Forelimb muscle (tissue), 1 donor: ENCODE measurements around the gene CALD1. TPM values are rescaled to one million over a fixed set of nuclear protein-coding genes. Genes with fewer than 3 reads are reported as not detected.

Experiments used
- DNase-seq: peaks from one replicate; pipeline ENCODE4 v3.0.0-alpha.2; 2013; ENCODE audit warnings: low read depth
- polyA plus RNA-seq: library from polyadenylated mRNA; unstranded; fragments of 120-200 nt; gene quantifications from one replicate; pipeline ENCODE4 v1.2.1, GENCODE V29; 2013; ENCODE audit not compliant: insufficient read length

The CALD1 gene
- polyA plus RNA-seq, 1 donor = 98.8 TPM

DNA sequence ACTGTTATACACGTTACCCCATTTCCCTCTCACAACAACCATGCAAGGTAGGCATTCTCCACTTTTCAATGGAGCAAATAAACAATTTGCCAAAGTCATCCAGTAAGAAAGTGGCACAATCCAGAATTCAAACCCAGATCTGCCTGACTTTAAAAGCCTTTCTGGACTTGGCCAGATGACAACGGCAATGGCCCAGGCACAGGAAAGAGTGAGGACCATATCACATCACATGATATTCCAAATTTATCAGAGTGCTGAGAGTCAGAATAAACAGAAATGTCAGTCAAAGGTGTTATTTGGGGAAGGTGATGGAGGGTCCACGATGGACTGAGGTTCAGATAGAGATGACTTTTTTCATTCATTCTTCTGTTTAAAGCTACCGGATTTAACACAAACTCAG lies 48.0 kb downstream of the CALD1 start:
- DNase-seq = no peak

DNA sequence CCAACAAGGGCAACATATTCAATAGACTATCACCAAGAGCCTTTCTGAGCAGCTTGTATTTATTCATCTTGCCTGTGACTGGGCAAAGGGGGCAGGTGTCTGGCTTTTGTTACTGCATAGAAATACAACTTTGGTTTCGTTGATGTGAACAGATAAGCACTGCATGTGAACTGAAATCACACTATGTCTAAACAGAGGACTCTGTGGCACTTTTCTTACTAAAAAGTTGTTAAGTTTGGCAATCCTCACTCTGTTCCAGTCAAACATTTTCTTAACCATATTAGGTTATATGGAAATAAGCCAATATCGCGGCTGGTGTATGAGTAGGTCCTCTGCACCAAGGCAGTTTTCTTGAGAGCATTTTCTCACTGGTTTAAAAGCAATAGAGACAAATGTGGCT lies 48.5 kb downstream of the CALD1 start:
- DNase-seq = no peak

DNA sequence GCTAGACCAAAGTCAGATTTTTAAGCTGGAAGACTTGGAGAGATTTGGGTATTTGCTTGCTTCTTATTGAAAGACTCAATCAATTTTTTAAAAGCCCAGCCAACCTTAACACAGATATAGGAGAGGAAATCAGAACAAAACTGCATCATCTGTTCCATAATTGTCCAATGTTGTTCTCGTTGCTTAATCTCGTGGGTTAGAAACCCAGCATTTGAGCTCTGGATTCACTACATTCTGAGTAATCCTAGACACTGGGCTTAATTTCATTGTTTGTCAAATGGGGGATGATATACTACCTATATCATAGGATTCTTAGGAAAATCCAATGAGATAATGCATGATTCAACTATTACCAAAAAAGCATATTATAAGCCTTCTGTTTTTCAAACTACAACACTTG lies 48.9 kb downstream of the CALD1 start:
- DNase-seq = no peak

DNA sequence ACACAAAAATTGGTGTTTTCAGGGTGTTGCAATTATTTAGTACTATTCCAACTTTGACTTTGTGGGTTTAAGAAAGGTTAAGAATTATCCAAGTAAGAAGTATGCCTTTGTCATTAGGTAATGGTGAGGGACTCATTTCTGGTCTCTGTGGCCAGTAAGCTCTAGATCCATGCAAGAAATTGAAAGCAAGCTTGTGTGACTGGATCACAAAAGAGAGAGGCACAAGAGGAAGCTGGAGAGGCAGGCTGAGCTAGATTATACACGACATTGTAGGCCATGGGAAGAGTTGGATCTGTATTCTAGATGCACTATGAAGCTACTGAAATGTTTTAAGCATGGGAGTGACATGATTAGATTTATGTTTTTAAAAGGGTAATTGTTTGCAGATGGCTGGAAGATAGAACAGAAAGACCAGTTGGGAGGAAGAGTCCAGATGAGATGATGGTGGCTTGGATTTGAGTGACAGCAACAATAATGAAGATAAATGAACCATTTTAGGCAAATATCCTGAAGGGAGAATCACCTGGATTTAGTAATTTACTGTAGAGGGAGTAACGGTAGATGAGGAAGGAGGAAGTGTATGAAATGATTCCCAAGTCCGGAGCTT lies 50.0 kb downstream of the CALD1 start:
- no peak for DNase-seq

DNA sequence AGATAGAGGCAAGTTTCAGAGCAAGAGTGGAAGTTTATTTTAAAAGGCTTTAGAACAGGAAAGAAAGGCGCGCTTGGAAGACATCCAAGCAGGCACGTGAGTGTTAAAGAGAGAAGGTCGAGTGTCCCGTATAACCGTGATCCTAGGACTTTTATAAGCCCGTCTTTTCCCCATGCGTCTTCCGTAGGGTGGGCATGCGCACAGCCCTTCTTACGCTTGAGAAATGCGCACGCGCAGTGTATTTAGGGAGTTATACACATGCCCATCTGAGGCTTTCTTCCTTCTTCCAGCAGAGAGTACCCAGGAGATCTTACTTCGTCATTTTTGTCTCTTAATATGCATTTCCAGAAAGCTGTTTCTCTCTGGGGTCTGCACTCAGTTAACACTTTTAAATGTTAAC lies 52.4 kb downstream of the CALD1 start:
- DNase-seq = no peak

DNA sequence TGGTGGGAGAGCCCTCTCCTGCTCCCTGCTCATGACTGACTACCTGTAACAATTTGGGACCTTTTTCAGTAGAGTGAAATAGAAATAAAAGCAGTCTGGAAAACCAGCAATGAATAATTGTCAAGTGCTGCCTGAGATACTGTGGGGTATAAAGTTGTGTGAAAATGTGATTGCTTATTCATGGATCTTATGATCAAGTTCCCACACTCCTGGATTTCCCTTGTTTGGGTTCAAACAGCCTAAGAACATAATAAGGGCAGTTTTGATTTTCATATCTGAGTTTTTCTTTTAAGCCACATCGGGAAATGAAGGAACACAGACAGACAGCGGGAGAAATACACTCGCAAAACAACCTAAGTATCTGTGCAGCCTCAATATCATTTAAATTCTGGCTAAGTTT lies 52.9 kb downstream of the CALD1 start:
- DNase-seq = no peak

DNA sequence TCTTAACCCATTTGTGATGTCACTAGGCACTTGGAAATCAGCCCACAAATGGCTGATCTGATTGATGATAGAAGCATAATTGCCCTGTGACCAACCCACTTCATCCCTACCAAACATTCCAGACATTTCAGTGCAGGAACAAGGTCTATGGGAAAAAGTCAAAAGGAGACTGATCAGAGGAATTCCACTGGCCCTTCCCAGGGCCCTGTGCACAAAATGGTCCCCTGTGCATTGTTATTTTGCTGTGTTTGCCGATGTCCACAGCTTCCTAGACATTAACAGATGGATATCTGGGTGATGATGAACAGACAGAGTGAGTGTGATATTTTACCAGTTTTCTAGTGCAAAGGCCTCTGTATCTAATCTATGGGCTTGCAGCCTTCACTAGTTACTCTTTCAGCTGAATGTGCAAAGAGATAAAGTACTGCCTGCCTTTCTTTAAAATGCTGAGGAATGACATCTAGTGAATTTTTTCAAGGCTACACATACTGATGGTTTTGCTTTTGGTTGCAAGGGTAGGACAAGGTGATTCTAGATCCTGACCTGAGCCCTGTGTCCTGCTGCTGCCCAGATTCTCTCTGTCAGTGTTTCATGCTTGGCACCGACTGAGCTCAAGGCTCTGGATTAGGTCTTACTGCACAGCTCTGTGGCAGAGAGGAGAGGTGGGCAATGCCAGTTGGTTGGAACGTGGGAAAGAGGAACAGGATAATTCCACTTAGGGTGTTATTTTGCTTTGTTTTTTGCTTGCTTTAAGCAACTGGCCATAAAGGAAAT lies 55.4 kb downstream of the CALD1 start:
- no peak for DNase-seq

DNA sequence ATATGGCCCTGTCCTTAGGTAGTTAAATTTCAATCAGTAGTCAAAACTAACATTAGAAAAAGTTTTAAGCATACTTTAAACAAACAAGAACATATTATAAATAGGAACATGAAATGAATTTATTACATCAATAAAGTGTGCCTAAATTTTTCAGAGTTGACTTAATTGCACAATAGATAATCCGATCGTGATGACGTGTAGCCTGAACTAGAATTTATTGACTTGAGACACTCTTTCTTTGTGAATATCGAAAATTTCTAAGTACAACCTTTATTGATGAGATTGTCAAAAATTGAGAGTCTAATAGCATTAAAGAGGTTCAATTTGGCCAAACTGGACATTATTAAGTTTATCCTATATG lies 56.0 kb downstream of the CALD1 start:
- DNase-seq = no peak

DNA sequence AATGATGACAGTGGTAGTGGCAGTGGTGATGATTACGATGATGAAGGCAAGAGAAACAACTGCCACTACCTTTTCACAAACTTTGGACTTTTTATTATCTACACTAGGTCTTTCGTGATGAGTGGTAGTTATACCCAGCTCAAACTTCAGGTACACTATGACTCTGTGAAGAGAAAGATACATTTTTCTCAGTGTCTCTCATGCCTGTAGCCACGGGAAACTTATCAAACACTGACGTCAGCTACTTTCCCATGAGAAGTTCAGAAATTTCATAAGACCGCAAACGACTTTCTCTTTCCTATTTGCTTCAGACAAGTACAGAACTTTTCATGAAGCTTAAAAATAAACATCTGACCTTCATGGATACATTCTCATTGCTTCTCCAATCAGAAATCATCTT lies 57.0 kb downstream of the CALD1 start:
- no peak for DNase-seq

DNA sequence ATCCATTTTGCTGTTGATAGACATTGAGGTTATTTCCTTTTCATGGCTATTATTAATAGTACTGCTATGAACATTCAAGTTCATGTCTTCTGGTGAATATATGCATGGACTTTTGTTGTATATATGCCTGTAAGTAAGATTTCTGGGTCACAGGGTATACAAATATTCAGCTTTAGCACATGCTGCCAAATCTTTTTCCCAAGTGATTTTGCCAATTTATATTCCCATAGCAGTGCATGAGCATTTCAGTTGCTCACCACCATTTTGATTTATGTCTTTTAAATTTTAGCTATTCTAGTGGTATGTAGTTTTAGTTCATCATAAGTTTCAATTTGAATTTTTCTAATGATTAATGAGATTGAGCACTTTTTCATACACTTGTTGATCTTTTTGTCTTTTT lies 59.9 kb downstream of the CALD1 start:
- no peak for DNase-seq

DNA sequence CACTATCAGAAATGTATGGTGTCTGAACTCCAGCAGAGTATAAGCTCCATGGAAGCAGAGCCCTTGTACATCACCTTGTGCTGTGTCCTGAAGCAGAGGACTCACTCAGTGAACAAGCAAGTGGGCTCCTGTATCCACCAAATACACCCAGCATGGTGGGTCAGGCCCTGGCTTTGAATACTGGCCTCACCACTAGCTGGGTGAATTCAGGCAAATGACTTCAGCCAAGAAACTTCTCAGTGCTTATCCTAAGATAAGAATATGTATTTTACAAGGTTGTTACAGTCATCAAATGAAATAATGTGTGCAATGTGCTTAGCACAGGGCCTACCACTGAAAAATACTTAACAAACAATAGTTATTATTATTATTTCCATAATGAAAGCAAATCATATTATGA lies 62.6 kb downstream of the CALD1 start:
- DNase-seq = no peak

DNA sequence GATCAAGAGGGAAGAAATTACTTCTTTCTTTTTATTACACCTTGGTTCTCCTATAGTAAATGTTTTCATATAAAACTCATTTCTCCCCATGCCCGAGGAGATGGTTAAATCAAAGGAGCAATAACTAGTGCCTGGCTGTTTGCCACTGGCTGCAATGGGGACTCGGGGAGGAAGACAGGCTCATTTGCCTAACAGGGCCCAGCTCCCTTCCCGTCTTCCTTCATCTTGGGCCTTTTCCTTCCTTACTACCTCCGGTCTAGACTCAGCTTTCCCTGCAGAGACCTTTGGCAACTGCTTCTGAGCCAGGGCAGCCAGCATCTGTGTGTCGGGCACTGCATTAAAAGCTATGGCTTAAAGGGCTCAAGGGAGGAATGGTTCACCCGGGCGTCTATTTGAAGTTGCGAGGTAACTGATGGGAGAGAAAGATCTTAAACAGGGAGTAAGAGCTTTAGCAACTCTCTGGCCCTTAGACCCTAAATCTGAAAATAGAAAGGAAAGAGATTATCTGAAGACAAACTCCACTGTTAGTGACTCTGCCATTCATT lies 63.5 kb downstream of the CALD1 start:
- no peak for DNase-seq

DNA sequence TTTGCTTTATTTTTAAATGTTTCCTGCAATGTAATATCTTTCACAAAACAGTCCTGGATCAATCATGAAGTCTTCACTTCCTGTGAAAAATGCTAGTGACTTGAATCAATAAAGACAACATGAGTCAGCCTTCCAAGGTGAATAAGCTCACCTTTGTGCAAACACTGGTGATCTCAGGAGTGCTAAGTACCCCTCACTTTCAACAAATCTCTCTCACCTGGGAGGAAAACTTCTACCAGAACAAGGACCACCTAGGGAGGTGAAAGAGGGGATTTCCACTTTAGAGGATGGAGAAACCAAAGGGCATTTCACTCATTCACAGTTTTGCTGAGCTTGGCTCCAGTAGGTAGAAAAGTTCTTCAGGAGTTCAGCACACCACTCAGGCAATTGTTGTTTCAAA lies 64.8 kb downstream of the CALD1 start:
- no peak for DNase-seq

DNA sequence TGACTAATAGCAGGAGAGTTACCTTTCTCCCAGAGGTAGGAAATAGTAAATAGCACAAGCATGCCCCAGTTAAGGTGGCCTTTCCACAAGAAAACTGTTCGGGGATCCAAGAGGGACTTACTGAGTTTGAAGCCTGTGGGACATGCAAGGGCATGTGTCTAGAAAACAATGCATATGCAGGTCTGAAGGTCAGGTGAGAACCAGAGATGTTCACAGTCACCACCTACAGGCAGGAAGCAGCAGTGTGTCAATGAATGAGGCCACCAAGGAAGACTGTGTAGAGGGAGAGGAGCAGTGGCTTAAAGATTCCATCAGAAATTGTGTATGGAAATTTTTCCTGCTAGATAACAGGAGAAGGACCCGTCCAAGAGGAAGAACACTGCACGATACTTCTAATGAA lies 66.0 kb downstream of the CALD1 start:
- DNase-seq = no peak

DNA sequence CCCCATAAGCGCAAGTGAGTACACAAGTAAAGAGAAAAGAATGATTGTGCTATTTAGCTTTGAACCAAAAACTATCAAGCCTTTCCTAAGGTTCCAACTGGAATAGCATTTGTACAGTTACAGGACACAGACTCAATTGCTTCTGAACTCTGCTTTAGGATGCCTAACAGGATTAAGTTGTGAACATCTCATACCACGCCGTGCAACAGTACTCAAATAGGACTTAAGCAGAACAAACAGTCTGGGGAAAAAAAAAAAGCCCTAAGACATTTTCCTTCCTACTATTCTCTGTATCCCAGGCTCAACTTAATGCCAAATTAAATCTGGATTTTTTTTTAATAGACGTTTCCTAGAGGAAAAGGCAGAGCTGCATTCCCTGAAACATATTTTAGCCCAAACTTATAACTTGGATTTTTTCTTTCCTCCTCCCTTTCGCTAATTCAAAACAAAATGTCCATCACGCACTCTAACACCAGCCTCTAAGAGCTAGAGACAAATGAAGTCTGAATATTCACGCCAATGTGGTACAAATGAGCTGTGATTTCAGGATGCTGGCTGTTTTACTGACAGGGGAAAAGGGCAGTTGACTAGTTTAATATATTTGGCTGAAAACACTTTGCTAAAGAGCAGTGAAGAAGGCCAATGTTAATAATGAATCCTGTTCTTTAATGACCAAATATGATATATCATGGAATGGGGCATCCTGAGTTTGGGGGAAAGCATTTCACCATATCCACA lies 68.6 kb downstream of the CALD1 start:
- no peak for DNase-seq

DNA sequence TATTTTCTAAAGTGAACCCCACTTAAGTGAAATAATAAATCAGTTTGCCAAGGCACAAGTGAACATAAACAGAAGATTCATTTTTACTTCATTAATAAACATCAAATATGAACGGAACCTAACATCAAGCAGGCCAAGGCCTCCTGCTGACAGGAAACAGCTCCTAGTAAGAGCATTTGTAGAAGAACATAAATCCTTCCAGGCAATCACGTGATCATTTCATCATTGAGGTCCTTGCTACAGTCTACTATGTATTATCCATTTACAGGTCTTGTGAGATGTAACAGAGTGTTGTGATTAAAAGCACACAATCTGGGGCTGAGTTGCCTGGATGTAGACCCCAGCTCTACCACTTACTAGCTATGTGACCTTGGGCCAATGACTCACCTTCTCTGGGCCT lies 70.6 kb downstream of the CALD1 start:
- no peak for DNase-seq

DNA sequence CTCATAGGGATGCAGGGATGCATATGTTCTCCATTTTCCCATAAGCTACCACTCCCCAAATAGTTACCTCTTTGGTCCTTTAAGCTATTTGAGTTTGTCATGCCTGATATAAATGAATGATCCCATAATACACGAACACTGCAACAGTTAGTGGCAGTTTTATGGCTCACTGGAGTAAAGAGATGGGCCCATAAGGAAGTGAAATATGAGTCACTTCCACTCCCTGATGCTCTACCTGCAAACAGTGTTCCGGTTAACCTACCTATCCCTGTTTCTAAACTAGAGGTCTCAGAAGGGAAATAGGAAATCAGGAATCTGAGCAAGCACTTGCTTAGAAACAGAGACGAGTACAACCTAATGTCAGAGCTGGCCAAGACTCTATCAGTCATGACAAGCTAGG lies 71.7 kb downstream of the CALD1 start:
- no peak for DNase-seq

DNA sequence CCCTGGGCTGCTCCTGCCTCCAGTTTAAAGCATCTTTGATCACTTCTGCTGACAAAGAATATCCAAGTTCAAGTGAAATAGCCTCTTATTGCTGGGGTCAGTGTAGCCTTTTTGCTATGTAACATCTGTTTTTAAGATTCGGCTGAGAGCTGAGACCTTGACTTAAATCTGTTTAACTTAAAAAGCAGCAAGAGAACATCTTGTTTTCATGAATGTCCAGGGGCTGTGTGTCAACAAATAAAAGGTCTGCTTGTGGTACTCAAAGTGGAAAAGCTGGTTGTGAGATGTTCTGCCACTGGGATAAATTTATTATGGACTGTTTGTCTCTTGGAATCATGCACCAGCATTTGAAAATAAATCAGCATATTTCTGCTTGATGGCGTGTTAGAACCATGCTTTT lies 73.2 kb downstream of the CALD1 start:
- DNase-seq = no peak

DNA sequence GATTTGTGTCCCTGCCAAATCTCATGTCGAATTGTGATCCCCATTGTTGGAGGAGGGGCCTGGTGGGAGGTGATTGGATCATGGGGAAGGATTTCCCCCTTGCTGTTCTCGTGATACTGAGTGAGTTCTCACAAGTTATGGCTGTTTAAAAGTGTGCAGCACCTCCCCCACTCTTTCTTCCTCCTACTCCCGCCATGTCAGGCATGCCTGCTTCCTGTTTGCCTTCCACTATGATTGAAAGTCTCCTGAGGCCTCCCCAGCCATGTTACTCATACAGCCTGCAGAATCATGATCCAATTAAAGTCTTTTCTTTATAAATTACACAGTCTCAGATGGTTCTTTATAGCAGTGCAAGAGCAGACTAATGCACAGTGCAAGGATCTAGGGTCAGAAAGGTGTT lies 75.4 kb downstream of the CALD1 start:
- no peak for DNase-seq

DNA sequence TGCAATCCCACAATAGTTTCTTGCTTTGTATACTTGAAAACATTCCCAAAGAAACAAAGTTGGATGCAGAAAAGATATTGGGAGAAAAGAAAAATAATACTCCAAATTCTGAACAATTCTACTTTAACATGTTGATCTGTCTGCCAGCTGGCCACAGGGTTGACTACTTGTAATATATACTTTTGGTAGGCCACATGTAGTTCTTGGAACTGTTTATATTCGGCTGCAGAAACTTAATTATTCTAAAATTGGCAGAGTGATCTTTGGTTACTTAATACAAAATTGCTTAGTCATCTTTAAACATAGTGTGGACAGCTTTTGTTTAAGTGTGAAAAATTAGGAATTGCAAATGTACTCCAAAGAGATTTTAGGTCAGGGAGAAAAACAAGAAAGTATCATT lies 76.0 kb downstream of the CALD1 start:
- DNase-seq = peak; percentile 38

DNA sequence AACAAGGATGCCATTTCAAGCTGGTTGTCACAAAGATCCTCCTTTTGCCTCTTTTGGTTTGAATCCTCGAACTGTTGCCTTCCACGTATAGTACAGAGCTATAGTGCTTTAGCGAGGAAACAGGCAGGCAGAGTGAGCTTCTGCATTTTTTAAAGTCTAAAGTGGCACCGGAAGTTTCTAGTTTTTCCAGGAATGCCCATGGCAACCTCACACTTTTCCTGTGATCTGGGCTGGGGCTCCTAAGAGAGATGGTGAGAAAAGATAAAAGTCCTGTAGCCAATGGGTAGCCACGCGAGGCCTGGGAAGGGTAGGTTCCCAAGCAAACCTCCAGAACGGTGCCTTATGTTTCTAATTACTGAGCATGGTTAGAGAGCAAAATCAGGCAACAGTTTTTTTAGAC lies 76.7 kb downstream of the CALD1 start:
- DNase-seq = no peak

DNA sequence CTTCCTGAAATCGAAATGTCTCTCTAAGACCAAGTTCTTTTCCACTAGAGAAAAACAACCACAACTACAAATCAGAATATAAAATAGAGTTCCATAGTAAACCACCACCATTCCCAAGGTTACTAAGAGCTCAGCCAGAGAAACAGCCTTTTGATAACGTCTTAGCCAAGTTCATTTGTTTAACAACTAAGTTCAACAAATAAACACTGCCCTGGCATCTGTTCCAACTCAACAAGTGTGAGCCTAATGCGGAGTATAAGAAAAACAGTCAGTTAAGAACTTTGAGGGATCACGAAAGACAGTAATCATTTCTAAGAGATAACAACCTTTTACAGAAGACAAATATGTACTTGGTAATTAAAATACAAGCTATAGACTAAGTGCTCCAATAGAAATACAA lies 77.3 kb downstream of the CALD1 start:
- DNase-seq = no peak

DNA sequence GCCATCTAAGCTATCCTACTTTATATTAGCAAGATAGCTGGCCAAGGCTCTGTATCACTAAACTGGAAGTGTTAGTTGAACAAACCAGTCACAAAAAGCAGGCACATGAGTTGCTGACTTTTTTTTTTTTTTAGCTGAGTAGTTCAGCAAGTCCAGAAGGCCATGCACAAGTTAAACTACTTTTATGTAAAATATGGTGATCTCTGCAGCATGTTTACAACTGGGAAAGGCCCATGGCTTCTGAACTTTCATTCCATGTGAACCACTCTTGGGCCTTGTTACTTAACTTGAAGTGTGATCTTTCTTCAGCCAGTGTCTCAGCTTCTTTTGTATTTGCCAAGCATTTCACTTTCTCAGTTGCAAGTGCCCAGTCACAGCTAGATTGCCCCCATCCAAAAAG lies 78.5 kb downstream of the CALD1 start:
- no peak for DNase-seq
